ENCODE measurements around the gene SLC7A11. TPM values are rescaled to one million over a fixed set of nuclear protein-coding genes. Genes with fewer than 3 reads are reported as not detected.

SLC7A11 gene
- total RNA-seq, 2 donors from 2014 or later = 0.99 to 2.6 TPM

DNA sequence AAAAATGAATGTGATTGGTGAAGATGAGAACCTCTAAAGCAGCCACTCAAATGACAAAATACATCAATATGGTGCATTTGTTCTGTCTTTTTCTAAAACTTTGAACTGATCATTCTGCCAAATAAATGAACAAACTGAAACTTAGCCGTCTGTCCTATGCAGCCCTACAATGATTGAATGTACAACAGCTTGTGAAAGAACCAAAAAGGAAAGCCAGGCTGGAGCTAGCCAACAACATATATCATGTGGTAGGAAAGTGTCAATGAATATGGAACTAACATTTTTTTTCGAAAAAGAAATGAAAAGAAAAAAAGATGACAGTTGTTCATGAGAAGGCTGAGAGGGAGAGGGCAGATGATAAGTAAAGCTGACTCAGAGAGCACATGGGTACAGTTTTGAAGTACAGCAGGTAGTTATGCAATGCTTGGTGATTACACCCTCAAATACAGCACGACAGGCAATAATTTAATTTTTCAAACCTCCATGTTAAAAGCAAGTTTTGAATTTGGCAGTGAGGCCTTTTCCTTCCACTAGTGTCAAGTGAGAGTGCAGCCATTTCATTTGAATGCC is 21.2 kb upstream of the SLC7A11 start:
- H3K4me3 ChIP-seq = no peak overlapping the region
- ATAC-seq (ENCODE audit: insufficient number of reproducible peaks, low FRiP score, low read depth) = no peak
- no peak for DNase-seq (ENCODE audit: low spot score)
- H3K9me3 ChIP-seq = no peaks in the 10 kb centered on the region
- no peak overlapping the region for H3K27ac ChIP-seq
- H3K27me3 ChIP-seq (replicated peaks; ENCODE audit: insufficient read depth) = no peaks in the 10 kb centered on the region
- H3K4me1 ChIP-seq (ENCODE audit: control insufficient read depth in 1 of 2, low read depth in 2 of 2) = no peaks in the 10 kb centered on the region
- TF ChIP-seq, protein P1, sequence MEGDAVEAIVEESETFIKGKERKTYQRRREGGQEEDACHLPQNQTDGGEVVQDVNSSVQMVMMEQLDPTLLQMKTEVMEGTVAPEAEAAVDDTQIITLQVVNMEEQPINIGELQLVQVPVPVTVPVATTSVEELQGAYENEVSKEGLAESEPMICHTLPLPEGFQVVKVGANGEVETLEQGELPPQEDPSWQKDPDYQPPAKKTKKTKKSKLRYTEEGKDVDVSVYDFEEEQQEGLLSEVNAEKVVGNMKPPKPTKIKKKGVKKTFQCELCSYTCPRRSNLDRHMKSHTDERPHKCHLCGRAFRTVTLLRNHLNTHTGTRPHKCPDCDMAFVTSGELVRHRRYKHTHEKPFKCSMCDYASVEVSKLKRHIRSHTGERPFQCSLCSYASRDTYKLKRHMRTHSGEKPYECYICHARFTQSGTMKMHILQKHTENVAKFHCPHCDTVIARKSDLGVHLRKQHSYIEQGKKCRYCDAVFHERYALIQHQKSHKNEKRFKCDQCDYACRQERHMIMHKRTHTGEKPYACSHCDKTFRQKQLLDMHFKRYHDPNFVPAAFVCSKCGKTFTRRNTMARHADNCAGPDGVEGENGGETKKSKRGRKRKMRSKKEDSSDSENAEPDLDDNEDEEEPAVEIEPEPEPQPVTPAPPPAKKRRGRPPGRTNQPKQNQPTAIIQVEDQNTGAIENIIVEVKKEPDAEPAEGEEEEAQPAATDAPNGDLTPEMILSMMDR (IDR thresholded peaks at IDR 0.05) = no peak
- H3K36me3 ChIP-seq = no peaks in the 10 kb centered on the region

DNA sequence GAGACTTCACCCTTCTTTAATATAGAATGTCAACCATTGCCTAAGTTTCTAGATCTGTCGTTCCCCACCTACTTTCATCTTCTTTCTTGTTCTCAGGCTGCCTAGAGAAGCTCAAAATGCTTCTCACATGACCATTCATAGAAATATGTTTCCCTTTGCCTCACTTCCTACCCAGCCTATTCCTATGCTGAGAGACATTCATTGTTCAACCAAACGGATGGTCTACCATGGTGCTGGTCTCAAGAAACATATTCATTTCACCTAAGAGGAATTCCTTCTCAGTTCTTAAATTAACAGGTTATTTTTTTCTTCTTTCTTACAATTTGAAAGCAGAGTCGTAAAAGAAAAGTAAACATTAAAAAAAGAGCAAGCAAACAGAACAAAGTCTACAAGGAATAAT is 20.3 kb upstream of the SLC7A11 start:
- H3K27me3 ChIP-seq (replicated peaks; ENCODE audit: insufficient read depth) = no peaks in the 10 kb centered on the region

DNA sequence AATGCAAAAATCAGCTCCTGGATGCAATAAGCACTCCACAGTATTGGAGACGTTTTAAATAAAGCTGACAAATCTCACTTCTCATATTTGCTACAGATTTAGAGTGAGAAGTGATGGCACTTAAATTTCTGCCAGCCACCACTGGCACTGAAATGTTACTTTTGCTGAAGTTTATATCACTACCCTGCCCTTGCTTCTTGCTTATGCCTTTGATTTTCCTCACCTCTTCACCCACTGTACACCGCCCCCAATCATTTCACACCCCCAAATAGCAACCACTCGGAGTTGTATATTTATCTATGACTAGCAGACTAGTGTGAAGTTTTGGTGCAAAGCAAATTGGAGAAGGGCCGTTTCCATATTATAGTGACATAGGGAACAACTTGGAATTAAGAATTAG is 19.9 kb upstream of the SLC7A11 start:
- Histone ChIP-seq H3K27me3 (replicated peaks; ENCODE audit: insufficient read depth) (no peaks in the 10 kb centered on the region), H3K27ac (no peak overlapping the region), H3K36me3 (no peaks in the 10 kb centered on the region), H3K4me1 (ENCODE audit: control insufficient read depth in 1 of 2, low read depth in 2 of 2) (no peaks in the 10 kb centered on the region), H3K9me3 (no peaks in the 10 kb centered on the region), H3K4me3 (no peak overlapping the region)
- DNase-seq (ENCODE audit: low spot score) (no peak), ATAC-seq (ENCODE audit: insufficient number of reproducible peaks, low FRiP score, low read depth) (no peak)
- TF ChIP-seq, protein P1 (IDR thresholded peaks at IDR 0.05) = no peak

More for the DNA sequence above, 20.3 kb upstream of the SLC7A11 start:
- no peak for ATAC-seq (ENCODE audit: insufficient number of reproducible peaks, low FRiP score, low read depth)
- DNase-seq (ENCODE audit: low spot score) = no peak
- Histone ChIP-seq H3K4me3 (no peak overlapping the region), H3K4me1 (ENCODE audit: control insufficient read depth in 1 of 2, low read depth in 2 of 2) (no peaks in the 10 kb centered on the region), H3K9me3 (no peaks in the 10 kb centered on the region), H3K36me3 (no peaks in the 10 kb centered on the region), H3K27ac (no peak overlapping the region)
- TF ChIP-seq, protein P1 (IDR thresholded peaks at IDR 0.05) = no peak

DNA sequence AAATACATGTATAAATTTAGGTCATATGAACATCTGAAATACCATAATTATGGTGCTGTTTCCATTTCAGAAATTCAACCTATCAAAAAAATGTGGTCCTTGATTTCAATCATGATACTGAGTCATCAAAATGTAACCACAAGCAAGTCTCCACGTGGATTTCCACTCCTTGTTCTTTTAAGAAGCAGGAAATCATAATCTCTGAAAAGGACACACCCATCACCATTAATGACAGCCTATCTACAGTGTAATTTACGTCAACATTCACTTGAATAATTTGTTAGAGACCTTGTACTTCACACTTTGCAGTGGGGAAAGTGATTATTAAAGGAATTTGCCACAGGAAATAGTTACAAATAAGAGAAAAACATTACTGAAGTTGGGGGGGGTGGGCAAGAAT is 17.7 kb upstream of the SLC7A11 start:
- Histone ChIP-seq H3K36me3 (no peaks in the 10 kb centered on the region), H3K27ac (no peak overlapping the region), H3K27me3 (replicated peaks; ENCODE audit: insufficient read depth) (no peaks in the 10 kb centered on the region), H3K9me3 (no peaks in the 10 kb centered on the region), H3K4me3 (no peak overlapping the region), H3K4me1 (ENCODE audit: control insufficient read depth in 1 of 2, low read depth in 2 of 2) (no peaks in the 10 kb centered on the region)
- ATAC-seq (ENCODE audit: insufficient number of reproducible peaks, low FRiP score, low read depth) (no peak), DNase-seq (ENCODE audit: low spot score) (no peak)
- TF ChIP-seq, protein P1 (IDR thresholded peaks at IDR 0.05) = no peak

DNA sequence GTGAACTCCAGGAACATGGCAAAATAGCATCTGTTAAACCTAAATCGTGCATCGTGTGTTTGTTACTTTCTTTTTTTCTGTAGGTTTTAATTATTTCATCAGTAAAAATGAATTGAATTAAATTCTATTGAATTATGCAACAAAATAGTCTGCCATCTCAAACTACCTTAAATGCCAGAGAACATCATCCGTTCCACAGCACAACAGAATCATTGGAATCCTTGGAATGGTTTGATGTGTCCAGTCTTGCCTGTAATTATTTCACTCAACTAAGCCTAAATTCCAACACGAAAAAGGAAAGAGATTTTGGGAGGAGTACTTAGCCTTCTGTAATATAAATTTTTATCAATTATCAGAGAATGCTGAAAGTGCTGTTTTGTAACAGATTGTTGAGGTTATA is 17.1 kb upstream of the SLC7A11 start:
- H3K9me3 ChIP-seq = no peaks in the 10 kb centered on the region
- no peaks in the 10 kb centered on the region for H3K4me1 ChIP-seq (ENCODE audit: control insufficient read depth in 1 of 2, low read depth in 2 of 2)
- H3K27me3 ChIP-seq (replicated peaks; ENCODE audit: insufficient read depth) = no peaks in the 10 kb centered on the region
- ATAC-seq (ENCODE audit: insufficient number of reproducible peaks, low FRiP score, low read depth) (no peak), DNase-seq (ENCODE audit: low spot score) (no peak)
- TF ChIP-seq, protein P1 (IDR thresholded peaks at IDR 0.05) = no peak
- H3K4me3 ChIP-seq = no peak overlapping the region
- H3K27ac ChIP-seq = no peak overlapping the region
- H3K36me3 ChIP-seq = no peaks in the 10 kb centered on the region

Data from thoracic aorta (tissue), 2 donors.